Lower lobe of right lung (tissue), 2 donors: Measurements from ENCODE around the gene PSMC1. TPM values are rescaled to one million over a fixed set of nuclear protein-coding genes. Genes with fewer than 3 reads are reported as not detected.
A peak's percentile ranks its signal among the peaks of the same experiment; 100 is the strongest.

Source experiments
- ATAC-seq, 2 donors: fragments of 200-7000 bp; cut with Tn5 transposase; one replicate each; pipeline ENCODE4 v1.9.1; 2020 to 2022; ENCODE audit warnings: mild to moderate bottlenecking in 2 of 2, moderate library complexity in 2 of 2
- DNase-seq: peaks from one replicate; pipeline ENCODE4 v3.0.0-alpha.2; 2020
- H3K27ac ChIP-seq: fragments of 200-600 bp; one replicate; pipeline ENCODE4 v1.8.0; 2022
- H3K27me3 ChIP-seq: fragments of 200-600 bp; one replicate; pipeline ENCODE4 v1.8.0; 2022; ENCODE audit warnings: low read depth
- H3K36me3 ChIP-seq: fragments of 200-600 bp; one replicate; pipeline ENCODE4 v1.8.0; 2022; ENCODE audit warnings: mild to moderate bottlenecking
- H3K4me1 ChIP-seq: fragments of 200-600 bp; one replicate; pipeline ENCODE4 v1.8.0; 2022
- H3K4me3 ChIP-seq: fragments of 200-600 bp; one replicate; pipeline ENCODE4 v1.8.0; 2022; ENCODE audit warnings: mild to moderate bottlenecking
- H3K9me3 ChIP-seq: fragments of 200-600 bp; one replicate; pipeline ENCODE4 v1.8.0; 2022
- intact Hi-C: fragments of 100-400 bp; cut with DNase I; formaldehyde crosslinking; loops from one replicate; pipeline ENCODE4 v1.11.0; 2022
- total RNA-seq: library from RNA; stranded (reverse); fragmentation: NEBNext Ultra II Directional; extraction: Animal tissue kit (Norgen Biotek cat#: 25700); gene quantifications from one replicate; pipeline ENCODE4 v1.2.1, GENCODE V29; 2021
- TF ChIP-seq, protein P1 (sequence below): fragments of 200-600 bp; IDR thresholded peaks from one replicate; pipeline ENCODE4 v1.8.0; 2022; ENCODE audit warnings: antibody characterized with exemption, mild to moderate bottlenecking
- donor health status: DM: no; HTN: yes; CAD: no; lungs with severe emphysema.

The PSMC1 gene
- total RNA-seq, 1 donor from 2014 or later = 61.7 TPM

DNA sequence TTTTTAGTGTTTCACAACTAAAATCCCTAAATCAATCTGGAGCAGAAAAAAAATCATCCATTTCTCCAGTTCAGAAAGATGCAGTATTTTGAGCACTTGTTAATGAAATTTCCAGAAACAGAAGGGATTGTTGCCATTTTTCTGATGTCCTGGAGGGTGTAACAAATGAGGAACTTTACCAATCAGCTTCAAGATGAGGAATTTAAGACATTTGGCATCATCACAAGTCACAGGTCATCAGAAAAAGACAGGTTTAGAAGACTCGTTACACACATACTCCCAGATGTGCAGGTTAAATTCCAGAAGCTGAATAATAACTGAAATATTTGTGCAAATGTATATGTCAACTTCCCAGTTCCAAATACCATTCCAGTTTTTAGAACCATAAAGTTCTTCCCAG is 482 bp upstream of the PSMC1 start:
- Histone ChIP-seq H3K4me1 (peaks cover 24% of the 10 kb centered on the region), H3K4me3 (peak overlapping the region; percentile 99), H3K36me3 (peaks cover 21% of the 10 kb centered on the region), H3K9me3 (no peaks in the 10 kb centered on the region), H3K27me3 (peaks cover 18% of the 10 kb centered on the region), H3K27ac (peak overlapping the region; percentile 93)
- intact Hi-C loops = no loop called here
- ATAC-seq = no peak
- no peak for DNase-seq
- TF ChIP-seq, protein P1, sequence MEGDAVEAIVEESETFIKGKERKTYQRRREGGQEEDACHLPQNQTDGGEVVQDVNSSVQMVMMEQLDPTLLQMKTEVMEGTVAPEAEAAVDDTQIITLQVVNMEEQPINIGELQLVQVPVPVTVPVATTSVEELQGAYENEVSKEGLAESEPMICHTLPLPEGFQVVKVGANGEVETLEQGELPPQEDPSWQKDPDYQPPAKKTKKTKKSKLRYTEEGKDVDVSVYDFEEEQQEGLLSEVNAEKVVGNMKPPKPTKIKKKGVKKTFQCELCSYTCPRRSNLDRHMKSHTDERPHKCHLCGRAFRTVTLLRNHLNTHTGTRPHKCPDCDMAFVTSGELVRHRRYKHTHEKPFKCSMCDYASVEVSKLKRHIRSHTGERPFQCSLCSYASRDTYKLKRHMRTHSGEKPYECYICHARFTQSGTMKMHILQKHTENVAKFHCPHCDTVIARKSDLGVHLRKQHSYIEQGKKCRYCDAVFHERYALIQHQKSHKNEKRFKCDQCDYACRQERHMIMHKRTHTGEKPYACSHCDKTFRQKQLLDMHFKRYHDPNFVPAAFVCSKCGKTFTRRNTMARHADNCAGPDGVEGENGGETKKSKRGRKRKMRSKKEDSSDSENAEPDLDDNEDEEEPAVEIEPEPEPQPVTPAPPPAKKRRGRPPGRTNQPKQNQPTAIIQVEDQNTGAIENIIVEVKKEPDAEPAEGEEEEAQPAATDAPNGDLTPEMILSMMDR = no peak

GRCh38 chr14:90263748-90264449 is 7.5 kb downstream of the PSMC1 start:
- H3K4me1 ChIP-seq = peaks cover 2% of the 10 kb centered on the region
- no peak overlapping the region for H3K4me3 ChIP-seq
- H3K9me3 ChIP-seq = no peaks in the 10 kb centered on the region
- H3K27ac ChIP-seq = no peak overlapping the region
- TF ChIP-seq, protein P1 = no peak
- no peaks in the 10 kb centered on the region for H3K27me3 ChIP-seq
- peaks cover 94% of the 10 kb centered on the region for H3K36me3 ChIP-seq
- intact Hi-C loops = no loop called here
- DNase-seq (no peak), ATAC-seq (no peak)

DNA sequence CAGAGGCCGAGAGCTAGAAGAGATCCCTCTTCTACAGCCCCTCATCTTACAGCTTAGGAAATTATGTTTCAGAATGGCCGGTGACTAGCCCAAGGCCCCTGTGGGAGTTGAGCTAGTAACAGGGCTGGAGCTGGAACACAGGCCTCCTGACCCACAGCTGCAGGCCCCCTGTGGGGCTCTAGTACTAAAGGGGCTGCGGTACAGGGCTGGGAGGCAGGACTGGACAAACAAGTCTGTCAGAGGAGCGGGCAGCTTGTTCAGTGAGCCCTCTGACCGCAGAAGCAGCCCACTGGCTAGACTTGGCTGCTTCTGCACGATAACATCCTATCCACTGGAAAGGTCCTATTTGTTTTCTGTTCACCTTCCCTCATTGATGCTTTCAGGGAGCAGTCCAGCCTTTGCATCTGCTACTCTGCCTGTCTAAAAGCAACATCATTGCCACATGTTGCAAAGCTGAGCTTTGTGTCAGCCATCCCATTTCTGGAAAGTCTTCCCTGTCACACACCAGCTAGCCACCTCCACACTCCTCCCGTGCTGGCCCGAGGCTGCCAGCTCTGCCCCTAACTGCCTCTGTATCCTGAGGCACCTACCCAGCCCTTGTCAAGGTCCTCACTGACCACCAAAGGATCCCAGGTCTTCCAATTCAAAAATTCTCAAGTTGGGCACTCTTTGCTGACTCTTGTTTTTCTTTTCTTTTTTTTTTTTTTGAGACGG is 10.2 kb downstream of the PSMC1 start:
- Histone ChIP-seq H3K4me1 (no peaks in the 10 kb centered on the region), H3K27me3 (no peaks in the 10 kb centered on the region), H3K4me3 (no peak overlapping the region), H3K9me3 (no peaks in the 10 kb centered on the region), H3K36me3 (peaks cover 95% of the 10 kb centered on the region), H3K27ac (no peak overlapping the region)
- TF ChIP-seq, protein P1 = no peak
- intact Hi-C loops = no loop called here
- DNase-seq = no peak
- ATAC-seq = no peak

DNA sequence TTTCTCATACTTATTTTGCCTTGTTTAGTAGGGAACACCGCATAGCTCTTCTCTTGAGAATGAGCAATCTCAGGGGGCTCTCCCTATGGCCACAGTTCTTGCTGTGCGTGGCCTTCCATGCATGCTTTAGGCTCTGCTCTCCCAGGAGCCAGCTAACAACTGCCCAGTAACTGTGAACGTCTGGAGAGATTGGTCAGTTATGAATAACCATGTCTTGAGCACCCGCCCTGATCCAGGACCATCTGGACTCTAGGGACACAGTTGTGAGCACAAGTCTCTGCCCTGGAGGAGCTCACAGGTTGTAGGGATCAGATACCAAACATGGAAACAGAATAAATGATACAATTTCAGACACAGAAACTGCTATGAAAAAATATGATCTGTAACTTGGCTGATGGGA is 12.1 kb downstream of the PSMC1 start:
- Histone ChIP-seq H3K9me3 (no peaks in the 10 kb centered on the region), H3K36me3 (peaks cover 98% of the 10 kb centered on the region), H3K4me3 (no peak overlapping the region), H3K4me1 (no peaks in the 10 kb centered on the region), H3K27me3 (no peaks in the 10 kb centered on the region), H3K27ac (no peak overlapping the region)
- TF ChIP-seq, protein P1 = no peak
- intact Hi-C loops = no loop called here
- ATAC-seq = no peak
- no peak for DNase-seq

DNA sequence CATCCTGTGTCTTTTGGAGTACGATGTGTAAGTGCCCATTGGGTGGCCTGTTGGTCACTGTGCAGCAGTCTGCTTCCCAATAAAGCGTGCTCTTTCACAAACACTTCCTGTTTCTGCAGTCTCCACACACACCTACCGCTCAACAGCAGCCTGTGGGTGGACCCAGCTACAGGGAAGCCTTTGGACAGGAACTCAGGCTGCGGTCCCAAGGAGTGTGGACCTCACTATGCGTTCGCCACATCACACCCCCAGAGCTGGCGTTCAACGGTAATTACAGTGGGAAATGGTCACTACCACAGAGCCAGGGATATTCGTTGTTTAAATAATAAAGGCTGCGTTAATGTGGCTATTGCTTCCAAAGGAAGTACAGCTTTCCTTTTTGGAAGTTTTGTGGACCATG is 16.2 kb downstream of the PSMC1 start:
- Histone ChIP-seq H3K4me3 (no peak overlapping the region), H3K27me3 (no peaks in the 10 kb centered on the region), H3K27ac (no peak overlapping the region), H3K4me1 (peaks cover 14% of the 10 kb centered on the region), H3K36me3 (peaks cover 74% of the 10 kb centered on the region), H3K9me3 (no peaks in the 10 kb centered on the region)
- peak; percentile 49 to 72 for ATAC-seq
- TF ChIP-seq, protein P1 = no peak
- intact Hi-C loops = no loop called here
- peak; percentile 79 for DNase-seq
